Measurements from ENCODE around the gene SAMD11.

GRCh38 chr1:923131-923990 is at the start of gene SAMD11:
- TF ChIP-seq POLR2AphosphoS5 (IDR thresholded peaks at IDR 0.05; ENCODE audit: low read depth) (no peak), CTCF (IDR thresholded peaks at IDR 0.05; ENCODE audit: insufficient read depth, low read length) (no peak), REST (IDR thresholded peaks at IDR 0.05; ENCODE audit: insufficient replicate concordance, low read depth) (no peak)
